ENCODE results near the gene KYAT1. TPM values are rescaled to one million over a fixed set of nuclear protein-coding genes. Genes with fewer than 3 reads are reported as not detected.

KYAT1 gene
- total RNA-seq, 1 experiment from 2014 or later = 14.6 TPM

DNA sequence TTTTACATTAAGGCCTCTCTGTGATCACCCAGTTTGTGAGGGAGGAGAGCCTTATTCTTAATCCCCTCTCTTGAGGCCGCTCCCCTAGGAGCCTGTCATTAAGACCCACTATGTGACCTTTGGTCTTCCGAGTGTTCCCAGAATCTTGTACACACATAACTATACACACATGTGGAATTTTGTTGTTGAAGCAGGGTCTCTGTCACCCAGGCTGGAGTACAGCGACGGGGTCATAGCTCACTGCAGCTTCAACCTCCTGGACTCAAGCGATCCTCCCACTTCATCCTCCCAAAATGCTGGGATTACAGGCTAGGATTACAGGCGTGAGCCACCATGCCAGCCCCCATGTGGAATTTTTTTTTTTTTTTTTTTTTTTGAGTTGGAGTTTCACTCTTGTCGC lies 24.2 kb upstream of the KYAT1 start:
- H3T11ph ChIP-seq (ENCODE audit: low read length) = no peak overlapping the region
- H4K5ac ChIP-seq (ENCODE audit: insufficient read length, low read depth, low read length) = no peak overlapping the region
- H3K9ac ChIP-seq (ENCODE audit: extremely low read depth, insufficient read length, low read length) = no peak overlapping the region
- no peak overlapping the region for H2BK12ac ChIP-seq (ENCODE audit: insufficient read length, low read depth, low read length)
- H2AFZ ChIP-seq (ENCODE audit: low read length) = no peak overlapping the region
- DNase-seq = no peak
- no peak overlapping the region for H2BK5ac ChIP-seq (ENCODE audit: insufficient read length, low read length)
- H3K4me3 Mint-ChIP-seq = no peak overlapping the region
- no peak overlapping the region for H3K18ac ChIP-seq (ENCODE audit: insufficient read length, low read depth, low read length)
- peaks cover 27 to 42% (median 32%) of the 10 kb centered on the region in 3 experiments for H3K36me3 Mint-ChIP-seq (ENCODE audit: insufficient read depth in 1 of 3, low read depth in 3 of 3)
- peak overlapping the region in 2 of 3 experiments; percentile 28 to 44; a peak in 3 of 7 replicates for H3K27ac Mint-ChIP-seq
- no peaks in the 10 kb centered on the region for H3K23me2 ChIP-seq (ENCODE audit: insufficient read length, low read depth, low read length, poor library complexity, severe bottlenecking)
- H3K27me3 Mint-ChIP-seq (ENCODE audit: low read depth) = peaks cover 2% of the 10 kb centered on the region; the same call in 1 of the 2 replicates
- no peak overlapping the region for H4K91ac ChIP-seq (ENCODE audit: insufficient read length, low read depth, low read length)
- no CpG with 5 or more reads among the region's 7 CpGs for WGBS (ENCODE audit: extremely low coverage, insufficient read length, low lambda C conversion rate)
- peaks cover 3% of the 10 kb centered on the region in 2 experiments for H3K4me1 Mint-ChIP-seq
- H2BK15ac ChIP-seq (ENCODE audit: low read depth, low read length) = no peak overlapping the region
- no peak overlapping the region for H3K14ac ChIP-seq (ENCODE audit: insufficient read depth, low read length)
- H3K4ac ChIP-seq (ENCODE audit: low read depth, low read length) = no peak overlapping the region
- no peak overlapping the region for H2BK120ac ChIP-seq (ENCODE audit: low read depth, low read length, poor library complexity, severe bottlenecking)
- H3K79me2 ChIP-seq (ENCODE audit: insufficient read depth, low read length) = peaks cover 7% of the 10 kb centered on the region; the same call in 1 of the 2 replicates
- H3K56ac ChIP-seq (ENCODE audit: insufficient read length, low read depth, low read length) = no peak overlapping the region
- no peak overlapping the region for H2AK5ac ChIP-seq (ENCODE audit: insufficient read length, low read length)
- H3K79me1 ChIP-seq (ENCODE audit: insufficient read depth, low read depth, low read length, poor library complexity, severe bottlenecking) = peaks cover 4% of the 10 kb centered on the region
- H3K4me1 ChIP-seq (ENCODE audit: insufficient read depth, low read length) = peaks cover 3% of the 10 kb centered on the region; the same call in 1 of the 2 replicates
- H3K9me3 Mint-ChIP-seq = no peaks in the 10 kb centered on the region
- no peak overlapping the region for H3K27ac ChIP-seq (ENCODE audit: insufficient read length, low read depth, low read length)
- H3K27me3 ChIP-seq (ENCODE audit: insufficient read depth, low read length) = no peaks in the 10 kb centered on the region
- H4K20me1 ChIP-seq (ENCODE audit: control insufficient read depth, insufficient read depth, insufficient read length) = no peaks in the 10 kb centered on the region
- no peak overlapping the region for H4K8ac ChIP-seq (replicated peaks; ENCODE audit: insufficient read length, low read depth, low read length)
- H3K4me2 ChIP-seq (ENCODE audit: insufficient read depth, insufficient read length, low read length) = no peak overlapping the region
- no peak overlapping the region for H2BK20ac ChIP-seq (ENCODE audit: low read depth, low read length, poor library complexity, severe bottlenecking)
- no peak overlapping the region for H3K23ac ChIP-seq (ENCODE audit: insufficient read length, low read depth, low read length)
- TF ChIP-seq, protein P1, sequence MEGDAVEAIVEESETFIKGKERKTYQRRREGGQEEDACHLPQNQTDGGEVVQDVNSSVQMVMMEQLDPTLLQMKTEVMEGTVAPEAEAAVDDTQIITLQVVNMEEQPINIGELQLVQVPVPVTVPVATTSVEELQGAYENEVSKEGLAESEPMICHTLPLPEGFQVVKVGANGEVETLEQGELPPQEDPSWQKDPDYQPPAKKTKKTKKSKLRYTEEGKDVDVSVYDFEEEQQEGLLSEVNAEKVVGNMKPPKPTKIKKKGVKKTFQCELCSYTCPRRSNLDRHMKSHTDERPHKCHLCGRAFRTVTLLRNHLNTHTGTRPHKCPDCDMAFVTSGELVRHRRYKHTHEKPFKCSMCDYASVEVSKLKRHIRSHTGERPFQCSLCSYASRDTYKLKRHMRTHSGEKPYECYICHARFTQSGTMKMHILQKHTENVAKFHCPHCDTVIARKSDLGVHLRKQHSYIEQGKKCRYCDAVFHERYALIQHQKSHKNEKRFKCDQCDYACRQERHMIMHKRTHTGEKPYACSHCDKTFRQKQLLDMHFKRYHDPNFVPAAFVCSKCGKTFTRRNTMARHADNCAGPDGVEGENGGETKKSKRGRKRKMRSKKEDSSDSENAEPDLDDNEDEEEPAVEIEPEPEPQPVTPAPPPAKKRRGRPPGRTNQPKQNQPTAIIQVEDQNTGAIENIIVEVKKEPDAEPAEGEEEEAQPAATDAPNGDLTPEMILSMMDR (conservative IDR thresholded peaks at IDR 0.05) = no peak
- H3K9me3 ChIP-seq (ENCODE audit: control insufficient read depth, low read depth, low read length) = no peaks in the 10 kb centered on the region
